ENCODE data around the gene SLC9A4. TPM values are rescaled to one million over a fixed set of nuclear protein-coding genes. Genes with fewer than 3 reads are reported as not detected.

Gene SLC9A4
- total RNA-seq, 1 experiment from 2014 or later = 0.07 TPM

DNA sequence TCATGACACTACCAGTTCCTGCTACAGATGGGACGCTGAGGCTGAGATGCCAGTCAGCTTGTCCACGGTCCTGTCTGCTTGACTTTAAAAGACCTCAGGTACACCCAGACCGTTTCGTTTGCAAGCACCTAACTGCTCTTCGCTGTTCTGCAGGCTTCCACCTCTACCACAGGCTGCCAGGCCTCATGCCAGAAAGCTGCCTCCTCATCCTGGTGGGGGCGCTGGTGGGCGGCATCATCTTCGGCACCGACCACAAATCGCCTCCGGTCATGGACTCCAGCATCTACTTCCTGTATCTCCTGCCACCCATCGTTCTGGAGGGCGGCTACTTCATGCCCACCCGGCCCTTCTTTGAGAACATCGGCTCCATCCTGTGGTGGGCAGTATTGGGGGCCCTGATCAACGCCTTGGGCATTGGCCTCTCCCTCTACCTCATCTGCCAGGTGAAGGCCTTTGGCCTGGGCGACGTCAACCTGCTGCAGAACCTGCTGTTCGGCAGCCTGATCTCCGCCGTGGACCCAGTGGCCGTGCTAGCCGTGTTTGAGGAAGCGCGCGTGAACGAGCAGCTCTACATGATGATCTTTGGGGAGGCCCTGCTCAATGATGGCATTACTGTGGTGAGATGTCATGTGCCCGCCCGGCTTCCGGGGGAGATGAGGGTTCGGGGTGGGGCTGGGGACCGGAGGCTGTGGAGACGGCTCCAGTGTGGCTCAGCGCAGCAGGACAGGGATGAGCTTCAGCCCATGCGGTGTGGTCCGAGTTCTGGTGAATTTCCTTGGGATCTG, 5.9 kb downstream of the SLC9A4 start:
- intact Hi-C loops (cut with micrococcal nuclease) = no loop called here
- TF ChIP-seq SRF (IDR thresholded peaks at IDR 0.05; ENCODE audit: low read depth) (no peak), TCF7L2 (IDR thresholded peaks at IDR 0.05; ENCODE audit: borderline replicate concordance, extremely low read depth, insufficient read depth, insufficient read length) (no peak), SIN3A (IDR thresholded peaks at IDR 0.05; ENCODE audit: low read depth) (no peak), POLR2A (IDR thresholded peaks at IDR 0.05; ENCODE audit: borderline replicate concordance, extremely low read depth, insufficient read depth, insufficient read length) (no peak), YY1 (IDR thresholded peaks at IDR 0.05; ENCODE audit: extremely low read depth, insufficient replicate concordance, low read depth, low read length) (no peak), POLR2AphosphoS5 (IDR thresholded peaks at IDR 0.05; ENCODE audit: low read depth, low read length) (no peak), ELF1 (IDR thresholded peaks at IDR 0.05; ENCODE audit: borderline replicate concordance, low read depth) (no peak), RAD21 (IDR thresholded peaks at IDR 0.05; ENCODE audit: low read depth) (no peak)
- TF ChIP-seq, protein P1, sequence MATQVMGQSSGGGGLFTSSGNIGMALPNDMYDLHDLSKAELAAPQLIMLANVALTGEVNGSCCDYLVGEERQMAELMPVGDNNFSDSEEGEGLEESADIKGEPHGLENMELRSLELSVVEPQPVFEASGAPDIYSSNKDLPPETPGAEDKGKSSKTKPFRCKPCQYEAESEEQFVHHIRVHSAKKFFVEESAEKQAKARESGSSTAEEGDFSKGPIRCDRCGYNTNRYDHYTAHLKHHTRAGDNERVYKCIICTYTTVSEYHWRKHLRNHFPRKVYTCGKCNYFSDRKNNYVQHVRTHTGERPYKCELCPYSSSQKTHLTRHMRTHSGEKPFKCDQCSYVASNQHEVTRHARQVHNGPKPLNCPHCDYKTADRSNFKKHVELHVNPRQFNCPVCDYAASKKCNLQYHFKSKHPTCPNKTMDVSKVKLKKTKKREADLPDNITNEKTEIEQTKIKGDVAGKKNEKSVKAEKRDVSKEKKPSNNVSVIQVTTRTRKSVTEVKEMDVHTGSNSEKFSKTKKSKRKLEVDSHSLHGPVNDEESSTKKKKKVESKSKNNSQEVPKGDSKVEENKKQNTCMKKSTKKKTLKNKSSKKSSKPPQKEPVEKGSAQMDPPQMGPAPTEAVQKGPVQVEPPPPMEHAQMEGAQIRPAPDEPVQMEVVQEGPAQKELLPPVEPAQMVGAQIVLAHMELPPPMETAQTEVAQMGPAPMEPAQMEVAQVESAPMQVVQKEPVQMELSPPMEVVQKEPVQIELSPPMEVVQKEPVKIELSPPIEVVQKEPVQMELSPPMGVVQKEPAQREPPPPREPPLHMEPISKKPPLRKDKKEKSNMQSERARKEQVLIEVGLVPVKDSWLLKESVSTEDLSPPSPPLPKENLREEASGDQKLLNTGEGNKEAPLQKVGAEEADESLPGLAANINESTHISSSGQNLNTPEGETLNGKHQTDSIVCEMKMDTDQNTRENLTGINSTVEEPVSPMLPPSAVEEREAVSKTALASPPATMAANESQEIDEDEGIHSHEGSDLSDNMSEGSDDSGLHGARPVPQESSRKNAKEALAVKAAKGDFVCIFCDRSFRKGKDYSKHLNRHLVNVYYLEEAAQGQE (IDR thresholded peaks at IDR 0.05; ENCODE audit: low read depth) = no peak
- H3K27ac ChIP-seq (ENCODE audit: low read depth, low read length) = no peak overlapping the region
- no peak overlapping the region for H3K4me3 ChIP-seq (replicated peaks in 1 of 2; ENCODE audit: low read depth in 1 of 2, low read length in 2 of 2)
- CTCF ChIA-PET = no interaction called here
- H3K27me3 ChIP-seq (ENCODE audit: insufficient read depth, low read length) = no peaks in the 10 kb centered on the region
- RAD21 ChIA-PET (ENCODE audit: low non-redundant PET in 1 of 2, low total read pairs in 2 of 2, uncharacterized antibody in 2 of 2, unreplicated experiment in 2 of 2) = no interaction called here
- no peak overlapping the region for H3K4me2 ChIP-seq (ENCODE audit: low read length)
- no peaks in the 10 kb centered on the region for H3K79me2 ChIP-seq (ENCODE audit: insufficient read depth, low read length)
- BruUV-seq (replicated peaks) = no TSS peak
- ATAC-seq = no peak
- H3K9me3 ChIP-seq (ENCODE audit: control insufficient read depth in 1 of 2, insufficient read depth in 1 of 2, low read depth in 1 of 2, low read length in 2 of 2) = no peaks in the 10 kb centered on the region
- H3K9ac ChIP-seq (ENCODE audit: low read length) = no peak overlapping the region
- H3K9me2 ChIP-seq (ENCODE audit: insufficient read depth) = no peaks in the 10 kb centered on the region
- H2AFZ ChIP-seq (ENCODE audit: low read depth, low read length, poor library complexity, severe bottlenecking) = no peak overlapping the region
- no peaks in the 10 kb centered on the region for H3K4me1 ChIP-seq (ENCODE audit: control insufficient read depth in 1 of 2, insufficient read depth in 2 of 2, low read length in 2 of 2)
- no peaks in the 10 kb centered on the region for H4K20me1 ChIP-seq (ENCODE audit: insufficient read depth)
- POLR2A ChIA-PET = no interaction called here
- H3K36me3 ChIP-seq (ENCODE audit: control insufficient read depth in 1 of 2, insufficient read depth in 2 of 2, low read length in 2 of 2) = no peaks in the 10 kb centered on the region
- no peak for DNase-seq (ENCODE audit: low read depth, low spot score)
